H9 (cell line): ENCODE results near the gene SYNPO2. TPM values are rescaled to one million over a fixed set of nuclear protein-coding genes. Genes with fewer than 3 reads are reported as not detected.

Experiments used
- DNase-seq: peaks from one replicate; pipeline ENCODE4 v3.0.0-alpha.2; 2017
- H2AFZ ChIP-seq: one replicate; pipeline ENCODE4 v1.6.1; 2013; ENCODE audit warnings: mild to moderate bottlenecking, low read length, control low read depth, moderate library complexity
- H2AK5ac ChIP-seq: 2 replicates; pipeline ENCODE4 v1.6.1; 2013; ENCODE audit warnings: low read length, control low read depth, mixed read lengths; ENCODE audit not compliant: insufficient read length
- H2BK120ac ChIP-seq: one replicate; pipeline ENCODE4 v1.6.1; 2013; ENCODE audit warnings: low read depth, mild to moderate bottlenecking, low read length, control low read depth, inconsistent platforms; ENCODE audit not compliant: poor library complexity, severe bottlenecking
- H2BK12ac ChIP-seq: 2 replicates; pipeline ENCODE4 v1.6.1; 2013; ENCODE audit warnings: low read length, control low read depth, mixed read lengths, low read depth; ENCODE audit not compliant: insufficient read length
- H2BK15ac ChIP-seq: 2 replicates; pipeline ENCODE4 v1.6.1; 2013; ENCODE audit warnings: low read depth, low read length, control low read depth
- H2BK20ac ChIP-seq: one replicate; pipeline ENCODE4 v1.6.1; 2013; ENCODE audit warnings: low read depth, mild to moderate bottlenecking, low read length, control low read depth, inconsistent platforms; ENCODE audit not compliant: poor library complexity, severe bottlenecking
- H2BK5ac ChIP-seq: 2 replicates; pipeline ENCODE4 v1.6.1; 2013; ENCODE audit warnings: low read length, control low read depth, mixed read lengths; ENCODE audit not compliant: insufficient read length
- H3K14ac ChIP-seq: 2 replicates; pipeline ENCODE4 v1.6.1; 2013; ENCODE audit warnings: low read length, control low read depth; ENCODE audit not compliant: insufficient read depth
- H3K18ac ChIP-seq: 2 replicates; pipeline ENCODE4 v1.6.1; 2013; ENCODE audit warnings: low read depth, mild to moderate bottlenecking, mixed read lengths, low read length, control low read depth; ENCODE audit not compliant: insufficient read length
- H3K23ac ChIP-seq: 2 replicates; pipeline ENCODE4 v1.6.1; 2013; ENCODE audit warnings: low read length, control low read depth, mixed read lengths, low read depth; ENCODE audit not compliant: insufficient read length
- H3K23me2 ChIP-seq: 2 replicates; pipeline ENCODE4 v1.6.1; 2013; ENCODE audit warnings: low read depth, mild to moderate bottlenecking, mixed read lengths, low read length, control low read depth; ENCODE audit not compliant: insufficient read length, poor library complexity, severe bottlenecking
- H3K27ac ChIP-seq: 2 replicates; pipeline ENCODE4 v1.5.1; 2013; ENCODE audit warnings: low read length, control low read depth, mixed read lengths, low read depth; ENCODE audit not compliant: insufficient read length
- H3K27me3 ChIP-seq: 2 replicates; pipeline ENCODE4 v1.6.1; 2013; ENCODE audit warnings: low read length, control low read depth, inconsistent platforms; ENCODE audit not compliant: insufficient read depth
- H3K4ac ChIP-seq: 2 replicates; pipeline ENCODE4 v1.6.1; 2013; ENCODE audit warnings: low read depth, mild to moderate bottlenecking, control low read depth, inconsistent platforms, low read length, moderate library complexity
- H3K4me1 ChIP-seq: 2 replicates; pipeline ENCODE4 v1.6.1; 2013; ENCODE audit warnings: low read length, control low read depth, inconsistent platforms; ENCODE audit not compliant: insufficient read depth
- H3K4me2 ChIP-seq: 2 replicates; pipeline ENCODE4 v1.6.1; 2013; ENCODE audit warnings: low read length, control low read depth, mixed read lengths; ENCODE audit not compliant: insufficient read length, insufficient read depth
- H3K56ac ChIP-seq: 2 replicates; pipeline ENCODE4 v1.6.1; 2013; ENCODE audit warnings: low read depth, mild to moderate bottlenecking, mixed read lengths, low read length, control low read depth; ENCODE audit not compliant: insufficient read length
- H3K79me1 ChIP-seq: 2 replicates; pipeline ENCODE4 v1.6.1; 2013; ENCODE audit warnings: low read depth, mild to moderate bottlenecking, moderate library complexity, low read length, control low read depth, inconsistent platforms; ENCODE audit not compliant: insufficient read depth, poor library complexity, severe bottlenecking
- H3K79me2 ChIP-seq: 2 replicates; pipeline ENCODE4 v1.6.1; 2013; ENCODE audit warnings: low read length, control low read depth, inconsistent platforms; ENCODE audit not compliant: insufficient read depth
- H3K9ac ChIP-seq: 2 replicates; pipeline ENCODE4 v1.6.1; 2013; ENCODE audit warnings: low read length, control low read depth, mixed read lengths; ENCODE audit not compliant: insufficient read length; ENCODE audit errors: extremely low read depth
- H3K9me3 ChIP-seq: one replicate; pipeline ENCODE4 v1.6.1; 2013; ENCODE audit warnings: low read depth, low read length, inconsistent platforms; ENCODE audit not compliant: control insufficient read depth
- H3T11ph ChIP-seq: one replicate; pipeline ENCODE4 v1.6.1; 2013; ENCODE audit warnings: mild to moderate bottlenecking, low read length, control low read depth, inconsistent platforms
- H4K20me1 ChIP-seq: one replicate; pipeline ENCODE4 v1.6.1; 2013; ENCODE audit not compliant: control insufficient read depth, insufficient read length, insufficient read depth
- H4K5ac ChIP-seq: 2 replicates; pipeline ENCODE4 v1.6.1; 2013; ENCODE audit warnings: low read depth, mild to moderate bottlenecking, mixed read lengths, low read length, control low read depth; ENCODE audit not compliant: insufficient read length
- H4K8ac ChIP-seq: replicated peaks from 2 replicates; pipeline ENCODE4 v1.6.1; 2013; ENCODE audit warnings: low read length, control low read depth, mixed read lengths, low read depth; ENCODE audit not compliant: insufficient read length
- H4K91ac ChIP-seq: 2 replicates; pipeline ENCODE4 v1.6.1; 2013; ENCODE audit warnings: low read depth, mild to moderate bottlenecking, moderate library complexity, mixed read lengths, low read length, control low read depth; ENCODE audit not compliant: insufficient read length
- H3K27ac Mint-ChIP-seq, 3 experiments: 2 replicates in 2 of 3; 3 replicates in 1 of 3; pipeline ENCODE4 v1.8.0; 2020 to 2021; ENCODE audit warnings: mixed read lengths in 3 of 3, mild to moderate bottlenecking in 1 of 3, moderate library complexity in 1 of 3
- H3K27me3 Mint-ChIP-seq: 2 replicates; pipeline ENCODE4 v1.8.0; 2021; ENCODE audit warnings: low read depth, mild to moderate bottlenecking, moderate library complexity, mixed read lengths
- H3K36me3 Mint-ChIP-seq, 3 experiments: 2 replicates in 2 of 3; 3 replicates in 1 of 3; pipeline ENCODE4 v1.8.0; 2020 to 2021; ENCODE audit warnings: low read depth in 3 of 3, mixed read lengths in 3 of 3; ENCODE audit not compliant: insufficient read depth in 1 of 3
- H3K4me1 Mint-ChIP-seq, 2 experiments: 2 replicates each; pipeline ENCODE4 v1.8.0; 2020; ENCODE audit warnings: mixed read lengths in 2 of 2
- H3K4me3 Mint-ChIP-seq, 2 experiments: 2 replicates in 1 of 2; 3 replicates in 1 of 2; pipeline ENCODE4 v1.8.0; 2020 to 2021; ENCODE audit warnings: mild to moderate bottlenecking in 2 of 2, mixed read lengths in 2 of 2, moderate library complexity in 1 of 2
- H3K9me3 Mint-ChIP-seq, 2 experiments: 2 replicates in 1 of 2; 3 replicates in 1 of 2; pipeline ENCODE4 v1.8.0; 2020; ENCODE audit warnings: mild to moderate bottlenecking in 2 of 2, mixed read lengths in 2 of 2, moderate library complexity in 1 of 2
- CTCF ChIP-seq: fragments of 200-600 bp; sonication (generic); conservative IDR thresholded peaks from 3 replicates; pipeline ENCODE4 v1.8.0; 2021; ENCODE audit warnings: antibody characterized with exemption, mild to moderate bottlenecking
- WGBS: extraction: QIAGEN DNeasy Blood & Tissue Kit; methylation state at CpG from one replicate; pipeline ENCODE4 v1.1.7; 2013; ENCODE audit warnings: missing lambda C conversion rate, low lambda C conversion rate, mixed read lengths; ENCODE audit not compliant: insufficient read length; ENCODE audit errors: extremely low coverage; 5-methylcytosine and 5-hydroxymethylcytosine counted together
- total RNA-seq: library from RNA; stranded (reverse); gene quantifications from 2 replicates; pipeline ENCODE4 v1.2.1, GENCODE V29; 2021

SYNPO2 gene
- total RNA-seq, 1 experiment from 2014 or later, result 1.1 TPM

GRCh38 chr4:118973295-118973694 is 84.6 kb downstream of the SYNPO2 start:
- no peak overlapping the region for H3K4me2 ChIP-seq
- no peak overlapping the region for H2BK5ac ChIP-seq
- H2BK20ac ChIP-seq, result no peak overlapping the region
- no peak overlapping the region for H3K4ac ChIP-seq
- H3K79me1 ChIP-seq, result no peaks in the 10 kb centered on the region
- H3K9ac ChIP-seq, result no peak overlapping the region
- TF ChIP-seq CTCF, result no peak
- no peaks in the 10 kb centered on the region for H3K23me2 ChIP-seq
- Mint-ChIP-seq H3K36me3 (0 out of 7 replicates have a peak, but pooled peaks cover 0 to 2% (median 0%) of the 10 kb centered on the region in 3 experiments), H3K4me3 (no peak overlapping the region), H3K27me3 (no peaks in the 10 kb centered on the region), H3K27ac (no peak overlapping the region), H3K9me3 (no peaks in the 10 kb centered on the region), H3K4me1 (peaks cover 6 to 8% of the 10 kb centered on the region in 2 experiments)
- no peaks in the 10 kb centered on the region for H3K4me1 ChIP-seq
- H2AK5ac ChIP-seq, result no peak overlapping the region
- H4K91ac ChIP-seq, result no peak overlapping the region
- H3K27ac ChIP-seq, result no peak overlapping the region
- H3K27me3 ChIP-seq, result no peaks in the 10 kb centered on the region
- H3K79me2 ChIP-seq, result no peaks in the 10 kb centered on the region
- no peak overlapping the region for H3K18ac ChIP-seq
- no peaks in the 10 kb centered on the region for H3K9me3 ChIP-seq
- no peak overlapping the region for H4K5ac ChIP-seq
- H2BK12ac ChIP-seq, result no peak overlapping the region
- no peak overlapping the region for H2BK120ac ChIP-seq
- H4K20me1 ChIP-seq, result no peaks in the 10 kb centered on the region
- WGBS, result no CpG with 5 or more reads among the region's 6 CpGs
- no peak overlapping the region for H3K23ac ChIP-seq
- no peak overlapping the region for H3K56ac ChIP-seq
- no peak overlapping the region for H4K8ac ChIP-seq
- H2BK15ac ChIP-seq, result no peak overlapping the region
- no peak for DNase-seq
- no peak overlapping the region for H2AFZ ChIP-seq
- no peak overlapping the region for H3K14ac ChIP-seq
- no peak overlapping the region for H3T11ph ChIP-seq
